ENCODE data around the gene EXOC5. TPM values are rescaled to one million over a fixed set of nuclear protein-coding genes. Genes with fewer than 3 reads are reported as not detected.

The EXOC5 gene
- total RNA-seq, 2 experiments from 2014 or later = 65.0 to 68.1 TPM

Other genes starting within 250 kb of the EXOC5 start
- gene AP5M1, start 66 bp upstream of the EXOC5 start, total RNA-seq = 10 to 100 TPM; 22.8 to 23.3 TPM
- gene NAA30, start 121.7 kb upstream of the EXOC5 start, total RNA-seq = 10 to 100 TPM; 12.3 to 12.5 TPM
- not detected for gene CCDC198, start 225.0 kb upstream of the EXOC5 start, total RNA-seq